NCI-H524 (cell line): ENCODE data around the gene CCIN.
"Not testable (repeated sequence)": the region's sequence is repeated elsewhere in the genome, so short reads cannot be mapped to it uniquely, and the experiment has no call there.

Source experiments
- DNase-seq, 2 experiments: peaks; one replicate each; lab custom pipeline; 2025; lab: John Stamatoyannopoulos, UW

Gene CCIN

DNA sequence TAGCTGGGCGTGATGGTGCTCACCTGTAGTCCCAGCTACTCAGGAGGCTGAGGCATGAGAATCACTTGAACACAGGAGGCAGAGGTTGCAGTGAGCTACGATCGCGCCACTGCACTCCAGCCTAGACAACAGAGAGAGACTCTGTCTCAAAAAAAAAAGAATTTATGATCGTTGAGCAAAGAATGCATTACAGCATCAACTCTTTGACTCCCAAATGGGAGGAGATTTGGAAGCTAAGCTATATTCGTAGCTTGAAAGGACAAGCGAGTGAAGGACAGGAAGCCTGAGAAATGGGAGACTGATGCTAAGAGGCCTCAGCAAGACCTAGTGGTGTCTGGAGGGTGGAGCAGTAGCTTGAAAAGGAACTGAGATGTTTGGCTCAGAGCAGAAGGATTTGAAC is 10.3 kb upstream of the CCIN start:
- DNase-seq = no peak

DNA sequence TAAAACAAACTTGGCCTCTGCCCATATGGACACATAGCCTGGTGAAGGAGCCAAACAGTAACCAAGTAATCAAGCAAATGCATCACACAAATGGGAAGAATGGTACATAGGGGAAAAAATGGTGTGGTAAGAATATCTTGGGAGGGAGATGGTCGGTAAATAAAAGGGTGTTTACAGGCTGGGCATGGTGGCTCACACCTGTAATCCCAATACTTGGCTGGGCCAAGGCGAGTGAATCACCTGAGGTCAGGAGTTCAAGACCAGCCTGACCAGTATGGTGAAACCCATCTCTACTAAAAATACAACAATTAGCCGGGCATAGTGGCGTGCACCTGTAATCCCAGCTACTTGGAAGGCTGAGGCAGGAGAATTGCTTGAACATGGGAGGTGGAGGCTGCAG is 9.7 kb upstream of the CCIN start:
- DNase-seq = not testable (repeated sequence)

DNA sequence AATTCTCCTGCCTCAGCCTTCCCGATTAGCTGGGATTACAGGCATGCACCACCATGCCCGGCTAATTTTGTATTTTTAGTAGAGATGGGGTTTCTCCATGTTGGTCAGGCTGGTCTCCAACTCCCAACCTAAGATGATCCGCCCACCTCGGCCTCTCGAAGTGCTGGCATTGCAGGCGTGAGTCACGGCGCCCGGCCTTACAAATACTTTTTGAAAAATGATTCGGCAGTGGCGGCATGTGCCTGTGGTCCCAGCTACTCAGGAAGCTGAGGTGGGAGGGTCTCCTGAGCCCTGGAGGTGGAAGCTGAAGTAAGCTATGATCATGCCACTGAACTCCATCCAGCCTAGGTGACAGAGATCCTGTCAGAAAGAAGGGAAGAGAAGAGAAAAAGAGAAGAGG is 9.1 kb upstream of the CCIN start:
- DNase-seq = not testable (repeated sequence)

DNA sequence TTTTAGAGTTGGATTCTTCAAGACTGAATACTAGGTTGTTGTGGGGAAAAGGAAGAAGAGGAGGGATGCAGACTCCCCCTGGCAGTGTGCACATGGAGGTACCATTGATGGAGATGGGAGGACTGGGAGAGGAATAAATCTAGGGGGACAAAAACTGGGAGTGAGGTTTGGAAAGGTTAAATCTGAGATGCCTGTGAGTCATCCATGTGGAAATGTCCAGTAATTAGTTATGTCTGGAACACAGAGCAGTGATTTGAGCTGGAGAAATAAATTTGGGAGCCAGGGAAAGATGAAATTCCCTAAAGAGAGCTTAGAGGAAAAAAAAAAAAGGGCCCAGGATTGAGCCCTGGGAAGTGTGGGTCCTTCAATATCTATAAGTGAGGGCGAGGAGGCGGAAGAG is 8.0 kb upstream of the CCIN start:
- DNase-seq = no peak

- no peak for DNase-seq
Measured at GRCh38 chr9:36162211-36162738, 6.9 kb upstream of the CCIN start.

- DNase-seq = peak; percentile 83 to 86
Measured at GRCh38 chr9:36163049-36163785, 6.0 kb upstream of the CCIN start.

DNA sequence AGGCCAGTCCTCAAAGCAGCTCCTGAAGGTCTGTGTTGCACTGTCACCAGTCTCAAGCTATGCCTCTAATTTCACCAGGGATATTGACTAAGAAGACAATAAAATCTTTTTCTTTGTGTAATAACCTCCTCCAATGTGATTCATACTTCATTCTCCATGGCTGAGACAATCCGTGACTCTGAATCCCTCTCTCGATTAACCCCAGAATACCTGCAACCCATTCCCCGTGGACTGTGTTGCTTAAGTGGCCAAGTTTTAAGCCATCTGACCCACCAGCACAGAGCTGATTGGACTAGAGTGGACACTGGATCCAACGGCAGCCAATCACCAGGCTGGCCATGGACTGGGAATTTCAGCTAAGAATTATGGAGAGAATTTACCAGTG is 5.4 kb upstream of the CCIN start:
- DNase-seq = peak in 1 of 2 experiments; percentile 52

- no peak for DNase-seq
Measured at GRCh38 chr9:36164372-36164771, 4.8 kb upstream of the CCIN start.

DNA sequence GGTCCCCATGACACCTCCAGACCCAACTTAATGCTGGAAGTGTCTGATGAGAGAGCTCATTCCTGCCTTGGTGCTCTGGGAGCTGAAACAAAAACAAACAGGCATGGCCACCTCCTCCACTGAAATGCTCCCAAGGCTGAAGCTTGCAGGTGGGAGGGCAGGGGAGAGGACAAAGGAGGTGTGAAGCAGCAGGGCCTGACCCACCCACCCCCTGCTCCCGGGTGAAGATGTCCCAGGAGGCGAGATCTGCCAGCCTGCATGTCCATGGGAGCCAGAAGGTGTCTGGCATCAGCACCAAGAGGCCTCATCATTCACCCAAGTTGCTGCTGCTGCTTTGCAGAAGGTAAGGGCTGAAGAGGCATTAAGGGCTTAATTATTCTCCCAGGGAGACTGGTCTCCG is 4.2 kb upstream of the CCIN start:
- DNase-seq = peak; percentile 67 to 89

- no peak for DNase-seq
Measured at GRCh38 chr9:36165826-36166167, 3.4 kb upstream of the CCIN start.

GRCh38 chr9:36166168-36166927 is 2.8 kb upstream of the CCIN start:
- peak; percentile 39 to 62 for DNase-seq

GRCh38 chr9:36169708-36170107 is 520 bp downstream of the CCIN start:
- DNase-seq = no peak

DNA sequence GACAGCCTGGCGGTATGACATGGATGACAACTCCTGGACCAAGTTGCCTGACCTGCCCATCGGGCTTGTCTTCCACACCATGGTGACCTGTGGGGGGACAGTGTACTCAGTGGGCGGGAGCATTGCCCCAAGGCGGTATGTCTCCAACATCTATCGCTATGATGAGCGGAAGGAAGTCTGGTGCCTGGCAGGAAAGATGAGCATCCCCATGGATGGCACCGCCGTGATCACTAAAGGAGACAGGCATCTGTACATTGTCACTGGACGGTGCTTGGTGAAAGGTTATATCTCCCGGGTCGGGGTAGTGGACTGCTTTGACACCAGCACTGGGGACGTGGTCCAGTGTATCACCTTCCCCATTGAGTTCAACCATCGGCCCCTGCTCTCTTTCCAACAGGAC is 1.3 kb downstream of the CCIN start:
- no peak for DNase-seq

GRCh38 chr9:36173861-36174260 is 4.7 kb downstream of the CCIN start:
- DNase-seq = no peak

GRCh38 chr9:36174271-36174670 is 5.1 kb downstream of the CCIN start:
- DNase-seq = no peak

- no peak for DNase-seq
Measured at GRCh38 chr9:36174731-36175130, 5.5 kb downstream of the CCIN start.

- DNase-seq = not testable (repeated sequence)
Measured at GRCh38 chr9:36175209-36175608, 6.0 kb downstream of the CCIN start.

GRCh38 chr9:36176496-36176895 is 7.3 kb downstream of the CCIN start:
- DNase-seq = not testable (repeated sequence)

DNA sequence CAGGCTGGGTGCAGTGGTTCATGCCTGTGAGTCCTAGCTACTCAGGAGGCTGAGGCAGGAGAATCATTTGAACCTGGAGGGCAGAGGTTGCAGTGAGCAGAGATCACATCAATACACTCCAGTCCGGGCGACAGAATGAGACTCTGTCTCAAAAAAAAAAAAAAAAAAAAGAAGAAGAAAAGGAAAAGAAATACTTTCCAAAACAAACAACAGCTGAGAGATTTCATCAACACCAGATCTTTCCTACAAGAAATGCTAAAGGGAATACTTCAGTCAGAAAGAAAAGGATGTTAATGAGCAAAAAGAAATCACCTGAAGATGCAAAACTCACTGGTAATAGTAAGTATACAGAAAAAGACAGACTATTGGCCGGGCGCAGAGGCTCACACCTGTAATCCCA is 8.4 kb downstream of the CCIN start:
- no peak for DNase-seq

GRCh38 chr9:36180243-36180642 is 11.1 kb downstream of the CCIN start:
- not testable (repeated sequence) for DNase-seq

- no peak for DNase-seq
Measured at GRCh38 chr9:36187414-36187813, 18.2 kb downstream of the CCIN start.

GRCh38 chr9:36188212-36188611 is 19.0 kb downstream of the CCIN start:
- DNase-seq = no peak

GRCh38 chr9:36189976-36190375 is 20.8 kb downstream of the CCIN start:
- DNase-seq = peak in 1 of 2 experiments; percentile 32
